GM12878 (cell line): ENCODE data around the gene MRTFA. TPM values are rescaled to one million over a fixed set of nuclear protein-coding genes. Genes with fewer than 3 reads are reported as not detected.

Experiments used
- EP300 ChIP-seq, 2 experiments: fragments of 150-350 bp in 1 of 2; IDR thresholded peaks; 2 replicates each; pipeline ENCODE4 v1.6.1; 2011 to 2012; ENCODE audit warnings: low read depth in 2 of 2, low read length in 2 of 2, borderline replicate concordance in 1 of 2, improper control_type of control experiment in 1 of 2, inconsistent platforms in 1 of 2; ENCODE audit not compliant: control insufficient read depth in 1 of 2
- ETV6 ChIP-seq, 2 experiments: fragments of 450-650 bp in 1 of 2; IDR thresholded peaks in 1 of 2; conservative IDR thresholded peaks in 1 of 2; 2 replicates each; pipeline ENCODE4 v1.6.1; 2014; ENCODE audit warnings: antibody characterized with exemption in 1 of 2, borderline replicate concordance in 1 of 2, low read depth in 1 of 2, mild to moderate bottlenecking in 1 of 2, moderate library complexity in 1 of 2
- GABPA ChIP-seq: IDR thresholded peaks from 2 replicates; pipeline ENCODE4 v1.6.1; 2014; ENCODE audit warnings: antibody characterized with exemption, low read depth, mild to moderate bottlenecking, inconsistent platforms
- HDAC6 ChIP-seq: fragments of 200-600 bp; sonication (generic); IDR thresholded peaks from one replicate; pipeline ENCODE4 v1.8.0; 2017; ENCODE audit warnings: antibody characterized with exemption; ENCODE audit not compliant: unreplicated experiment
- NFXL1 ChIP-seq: fragments of 450-650 bp; IDR thresholded peaks from 2 replicates; pipeline ENCODE4 v1.6.1; 2017; ENCODE audit warnings: antibody characterized with exemption, mild to moderate bottlenecking, borderline replicate concordance
- RAD21 ChIP-seq: IDR thresholded peaks from 2 replicates; pipeline ENCODE4 v1.6.1; 2011; ENCODE audit warnings: mild to moderate bottlenecking, low read depth, low read length, moderate library complexity; ENCODE audit not compliant: insufficient read depth
- TAF1 ChIP-seq: IDR thresholded peaks from 2 replicates; pipeline ENCODE4 v1.6.1; 2011; ENCODE audit warnings: mild to moderate bottlenecking, low read depth, low read length, borderline replicate concordance
- ZNF24 ChIP-seq: fragments of 450-650 bp; IDR thresholded peaks from 2 replicates; pipeline ENCODE4 v1.6.1; 2017; ENCODE audit warnings: antibody characterized with exemption, mild to moderate bottlenecking
- polyA plus RNA-seq, 11 experiments: library from polyadenylated mRNA; depleted of rRNA in 4 of 11; unstranded in 6 of 11; stranded (reverse) in 5 of 11; fragments of >200 nt; fragmentation: Nextera tagmentation in 4 of 11; fragmentation: Illumina TruSeq in 1 of 11; extraction: Ambion mirVana in 4 of 11; extraction: Trizol in 1 of 11; gene quantifications; 1 replicate in 1 of 11; 2 replicates in 10 of 11; pipeline versions ENCODE4 v1.2.1 to v1.2.3, GENCODE V29; 2011 to 2016; ENCODE audit warnings: inconsistent platforms in 2 of 11, missing spikeins in 2 of 11, low read depth in 1 of 11
- total RNA-seq, 4 experiments: library from RNA; depleted of rRNA in 3 of 4; stranded (reverse); fragments of >200 nt in 3 of 4; fragmentation: Illumina TruSeq in 1 of 4; extraction: Trizol in 1 of 4; gene quantifications; 2 replicates each; pipeline versions ENCODE4 v1.2.1 to v1.2.3, GENCODE V29; 2013 to 2021
- TF ChIP-seq, protein P1 (sequence below): IDR thresholded peaks from 2 replicates; pipeline ENCODE4 v1.6.1; 2011; ENCODE audit warnings: borderline replicate concordance, low read depth, mild to moderate bottlenecking, moderate library complexity, low read length; ENCODE audit not compliant: insufficient read depth, poor library complexity, severe bottlenecking
- TF ChIP-seq, protein P2 (sequence below): fragments of 450-650 bp; IDR thresholded peaks from 2 replicates; pipeline ENCODE4 v1.6.1; 2017; ENCODE audit warnings: borderline replicate concordance
- TF ChIP-seq, protein P3 (sequence below): fragments of 450-650 bp; conservative IDR thresholded peaks from 2 replicates; pipeline ENCODE4 v1.6.1; 2017; ENCODE audit warnings: mild to moderate bottlenecking, moderate library complexity

The MRTFA gene
- total and polyA plus RNA-seq, 10 of the 15 experiments (the other 5 are each of a cell fraction or from before 2014, with no cell fraction given), result 2.0 to 63.9 (median 17.9) TPM

DNA sequence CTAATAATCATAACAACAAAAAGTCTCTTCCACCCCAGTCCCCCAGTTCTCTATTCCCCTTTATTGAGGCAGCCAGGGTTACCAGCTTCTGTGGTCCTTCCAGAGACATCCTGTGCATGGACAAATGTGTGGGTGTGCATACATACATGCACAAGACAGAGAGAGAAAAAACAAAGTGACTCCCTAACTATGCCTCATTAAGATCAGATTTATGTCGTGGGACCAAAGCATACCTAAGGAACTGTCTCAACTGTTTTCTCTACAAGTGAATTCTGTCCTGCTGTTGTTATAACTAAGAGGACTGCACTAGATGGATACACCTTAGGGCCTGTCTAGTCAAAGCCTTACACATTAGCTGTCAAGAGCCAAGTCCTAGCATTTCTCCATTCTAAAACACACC is 106.7 kb downstream of the MRTFA start (continued):
- TF ChIP-seq TAF1, result no peak
- TF ChIP-seq ZNF24, result no peak
- no peak for TF ChIP-seq RAD21
- no peak for TF ChIP-seq ETV6 (conservative IDR thresholded peaks at IDR 0.05 in 1 of 2, IDR thresholded peaks at IDR 0.05 in 1 of 2; ENCODE audit: borderline replicate concordance in 1 of 2, low read depth in 1 of 2)
- no peak for TF ChIP-seq NFXL1
- TF ChIP-seq, protein P1, sequence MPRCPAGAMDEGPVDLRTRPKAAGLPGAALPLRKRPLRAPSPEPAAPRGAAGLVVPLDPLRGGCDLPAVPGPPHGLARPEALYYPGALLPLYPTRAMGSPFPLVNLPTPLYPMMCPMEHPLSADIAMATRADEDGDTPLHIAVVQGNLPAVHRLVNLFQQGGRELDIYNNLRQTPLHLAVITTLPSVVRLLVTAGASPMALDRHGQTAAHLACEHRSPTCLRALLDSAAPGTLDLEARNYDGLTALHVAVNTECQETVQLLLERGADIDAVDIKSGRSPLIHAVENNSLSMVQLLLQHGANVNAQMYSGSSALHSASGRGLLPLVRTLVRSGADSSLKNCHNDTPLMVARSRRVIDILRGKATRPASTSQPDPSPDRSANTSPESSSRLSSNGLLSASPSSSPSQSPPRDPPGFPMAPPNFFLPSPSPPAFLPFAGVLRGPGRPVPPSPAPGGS, result no peak
- TF ChIP-seq GABPA, result no peak
- no peak for TF ChIP-seq HDAC6
- TF ChIP-seq, protein P2, sequence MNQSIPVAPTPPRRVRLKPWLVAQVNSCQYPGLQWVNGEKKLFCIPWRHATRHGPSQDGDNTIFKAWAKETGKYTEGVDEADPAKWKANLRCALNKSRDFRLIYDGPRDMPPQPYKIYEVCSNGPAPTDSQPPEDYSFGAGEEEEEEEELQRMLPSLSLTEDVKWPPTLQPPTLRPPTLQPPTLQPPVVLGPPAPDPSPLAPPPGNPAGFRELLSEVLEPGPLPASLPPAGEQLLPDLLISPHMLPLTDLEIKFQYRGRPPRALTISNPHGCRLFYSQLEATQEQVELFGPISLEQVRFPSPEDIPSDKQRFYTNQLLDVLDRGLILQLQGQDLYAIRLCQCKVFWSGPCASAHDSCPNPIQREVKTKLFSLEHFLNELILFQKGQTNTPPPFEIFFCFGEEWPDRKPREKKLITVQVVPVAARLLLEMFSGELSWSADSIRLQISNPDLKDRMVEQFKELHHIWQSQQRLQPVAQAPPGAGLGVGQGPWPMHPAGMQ, result no peak
- TF ChIP-seq, protein P3, sequence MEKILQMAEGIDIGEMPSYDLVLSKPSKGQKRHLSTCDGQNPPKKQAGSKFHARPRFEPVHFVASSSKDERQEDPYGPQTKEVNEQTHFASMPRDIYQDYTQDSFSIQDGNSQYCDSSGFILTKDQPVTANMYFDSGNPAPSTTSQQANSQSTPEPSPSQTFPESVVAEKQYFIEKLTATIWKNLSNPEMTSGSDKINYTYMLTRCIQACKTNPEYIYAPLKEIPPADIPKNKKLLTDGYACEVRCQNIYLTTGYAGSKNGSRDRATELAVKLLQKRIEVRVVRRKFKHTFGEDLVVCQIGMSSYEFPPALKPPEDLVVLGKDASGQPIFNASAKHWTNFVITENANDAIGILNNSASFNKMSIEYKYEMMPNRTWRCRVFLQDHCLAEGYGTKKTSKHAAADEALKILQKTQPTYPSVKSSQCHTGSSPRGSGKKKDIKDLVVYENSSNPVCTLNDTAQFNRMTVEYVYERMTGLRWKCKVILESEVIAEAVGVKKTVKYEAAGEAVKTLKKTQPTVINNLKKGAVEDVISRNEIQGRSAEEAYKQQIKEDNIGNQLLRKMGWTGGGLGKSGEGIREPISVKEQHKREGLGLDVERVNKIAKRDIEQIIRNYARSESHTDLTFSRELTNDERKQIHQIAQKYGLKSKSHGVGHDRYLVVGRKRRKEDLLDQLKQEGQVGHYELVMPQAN, result no peak
- TF ChIP-seq EP300 (IDR thresholded peaks at IDR 0.05; ENCODE audit: borderline replicate concordance in 1 of 2, control insufficient read depth in 1 of 2, low read depth in 2 of 2, low read length in 2 of 2), result no peak
